GM12878 (cell line): ENCODE data around the gene SMARCC1. TPM values are rescaled to one million over a fixed set of nuclear protein-coding genes. Genes with fewer than 3 reads are reported as not detected.

Source experiments
- ATAC-seq: fragments of 200-7000 bp; cut with Tn5 transposase; 3 replicates; pipeline ENCODE4 v1.9.1; 2020; ENCODE audit warnings: mild to moderate bottlenecking, moderate library complexity
- BruUV-seq: library from RNA; stranded (reverse); fragments of 400-500 nt; replicated peaks from 2 replicates; lab custom pipeline; 2021; lab: Mats Ljungman, UMichigan
- CTCF ChIA-PET: fragments of 300-600 bp; sonication (Branson Sonifier 250); formaldehyde crosslinking; extraction: SDS; loops from one replicate; lab custom pipeline; 2021; ENCODE audit warnings: inconsistent platforms; lab: Yijun Ruan, JAX
- POLR2A ChIA-PET: fragments of 350-600 bp; formaldehyde crosslinking; extraction: SDS; loops from one replicate; lab custom pipeline; 2021; ENCODE audit warnings: inconsistent platforms; lab: Charles Lee
- RAD21 ChIA-PET: fragments of 300-600 bp; sonication (Branson Sonifier 250); formaldehyde crosslinking; loops from one replicate; lab custom pipeline; 2023; ENCODE audit warnings: antibody characterized with exemption; ENCODE audit not compliant: unreplicated experiment; lab: Charles Lee
- SMC1A ChIA-PET: fragments of 300-600 bp; sonication (Branson Sonifier 250); formaldehyde crosslinking; loops from one replicate; lab custom pipeline; 2023; ENCODE audit not compliant: unreplicated experiment, uncharacterized antibody; lab: Charles Lee
- DNase-seq: peaks from one replicate; pipeline ENCODE4 v3.0.0-alpha.2; 2011; ENCODE audit warnings: low read depth, low spot score
- FAIRE-seq: peaks from 3 replicates; lab custom pipeline; 2011; peaks lifted over from hg19 to GRCh38; lab: Jason Lieb, UNC
- H2AFZ ChIP-seq: 2 replicates; pipeline ENCODE4 v1.6.0; 2011; ENCODE audit warnings: low read depth, low read length, control low read depth; ENCODE audit not compliant: control insufficient read depth
- H3K27ac ChIP-seq: 2 replicates; pipeline ENCODE4 v1.5.1; 2011; ENCODE audit warnings: control low read depth; ENCODE audit not compliant: control insufficient read depth, insufficient read depth
- H3K27me3 ChIP-seq, 2 experiments: replicated peaks in 1 of 2; 2 replicates each; pipeline versions ENCODE4 v1.6.0 to v1.6.1; 2011; ENCODE audit warnings: low read length in 1 of 2; ENCODE audit not compliant: control insufficient read depth in 2 of 2, insufficient read depth in 2 of 2
- H3K36me3 ChIP-seq, 2 experiments: 2 replicates each; pipeline ENCODE4 v1.5.1; 2011; ENCODE audit warnings: low read length in 1 of 2; ENCODE audit not compliant: control insufficient read depth in 2 of 2, insufficient read depth in 2 of 2
- H3K4me1 ChIP-seq: 2 replicates; pipeline ENCODE4 v1.6.1; 2011; ENCODE audit warnings: mild to moderate bottlenecking, low read length, moderate library complexity, mixed read lengths; ENCODE audit not compliant: control insufficient read depth, insufficient read depth
- H3K4me2 ChIP-seq: 2 replicates; pipeline ENCODE4 v1.6.0; 2011; ENCODE audit warnings: control low read depth; ENCODE audit not compliant: control insufficient read depth, insufficient read depth
- H3K4me3 ChIP-seq: fragments of 200-600 bp; sonication (generic); 2 replicates; pipeline ENCODE4 v1.5.1; 2016
- H3K79me2 ChIP-seq: 2 replicates; pipeline ENCODE4 v1.6.0; 2011; ENCODE audit warnings: low read length; ENCODE audit not compliant: control insufficient read depth, insufficient read depth
- H3K9ac ChIP-seq: 2 replicates; pipeline ENCODE4 v1.8.0; 2011; ENCODE audit warnings: low read length, control low read depth, mixed read lengths; ENCODE audit not compliant: control insufficient read depth, insufficient read depth
- H3K9me3 ChIP-seq: replicated peaks from 3 replicates; pipeline ENCODE4 v1.5.1; 2011; ENCODE audit warnings: mild to moderate bottlenecking, low read length; ENCODE audit not compliant: control insufficient read depth, insufficient read depth
- H4K20me1 ChIP-seq: 2 replicates; pipeline ENCODE4 v1.6.0; 2011; ENCODE audit not compliant: control insufficient read depth, insufficient read depth
- CEBPB ChIP-seq, 2 experiments: fragments of 150-350 bp in 1 of 2; IDR thresholded peaks; 2 replicates each; pipeline ENCODE4 v1.6.1; 2012 to 2014; ENCODE audit warnings: low read depth in 2 of 2, low read length in 2 of 2, borderline replicate concordance in 1 of 2, inconsistent platforms in 1 of 2
- EP300 ChIP-seq, 2 experiments: fragments of 150-350 bp in 1 of 2; IDR thresholded peaks; 2 replicates each; pipeline ENCODE4 v1.6.1; 2011 to 2012; ENCODE audit warnings: low read depth in 2 of 2, low read length in 2 of 2, borderline replicate concordance in 1 of 2, improper control_type of control experiment in 1 of 2, inconsistent platforms in 1 of 2; ENCODE audit not compliant: control insufficient read depth in 1 of 2
- HDAC6 ChIP-seq: fragments of 200-600 bp; sonication (generic); IDR thresholded peaks from one replicate; pipeline ENCODE4 v1.8.0; 2017; ENCODE audit warnings: antibody characterized with exemption; ENCODE audit not compliant: unreplicated experiment
- LARP7 ChIP-seq: fragments of 450-650 bp; IDR thresholded peaks from 2 replicates; pipeline ENCODE4 v1.6.1; 2017; ENCODE audit warnings: mild to moderate bottlenecking
- MEF2A ChIP-seq: IDR thresholded peaks from 2 replicates; pipeline ENCODE4 v1.6.1; 2011; ENCODE audit warnings: low read depth, mild to moderate bottlenecking, low read length, moderate library complexity; ENCODE audit not compliant: insufficient read depth
- MYC ChIP-seq: IDR thresholded peaks from 2 replicates; pipeline ENCODE4 v1.6.1; 2011; ENCODE audit warnings: mild to moderate bottlenecking, low read length, moderate library complexity, inconsistent platforms; ENCODE audit not compliant: insufficient read depth, insufficient replicate concordance, insufficient read length, severe bottlenecking
- NFXL1 ChIP-seq: fragments of 450-650 bp; IDR thresholded peaks from 2 replicates; pipeline ENCODE4 v1.6.1; 2017; ENCODE audit warnings: antibody characterized with exemption, mild to moderate bottlenecking, borderline replicate concordance
- NR2F1 ChIP-seq: fragments of 450-650 bp; conservative IDR thresholded peaks from 2 replicates; pipeline ENCODE4 v1.6.1; 2017; ENCODE audit warnings: mild to moderate bottlenecking
- PML ChIP-seq: IDR thresholded peaks from 2 replicates; pipeline ENCODE4 v1.6.1; 2012; ENCODE audit warnings: low read length, inconsistent platforms
- POU2F2 ChIP-seq: IDR thresholded peaks from 3 replicates; pipeline ENCODE4 v1.6.1; 2011; ENCODE audit warnings: low read depth, mild to moderate bottlenecking, low read length, borderline replicate concordance
- RCOR1 ChIP-seq: conservative IDR thresholded peaks from 2 replicates; pipeline ENCODE4 v1.6.1; 2012; ENCODE audit warnings: low read depth, low read length, improper control_type of control experiment
- TCF12 ChIP-seq: IDR thresholded peaks from 2 replicates; pipeline ENCODE4 v1.6.1; 2011; ENCODE audit warnings: low read depth, mild to moderate bottlenecking, low read length
- USF1 ChIP-seq: IDR thresholded peaks from 2 replicates; pipeline ENCODE4 v1.6.1; 2011; ENCODE audit warnings: borderline replicate concordance, low read depth, mild to moderate bottlenecking, moderate library complexity, mixed read lengths, low read length; ENCODE audit not compliant: insufficient read depth; ENCODE audit errors: extremely low read length
- ZBED1 ChIP-seq: IDR thresholded peaks from 2 replicates; pipeline ENCODE4 v1.6.1; 2016; ENCODE audit warnings: borderline replicate concordance
- ZBTB4 ChIP-seq: fragments of 450-650 bp; formaldehyde crosslinking; IDR thresholded peaks from 2 replicates; pipeline ENCODE4 v1.4.0; 2022; ENCODE audit warnings: mild to moderate bottlenecking, moderate library complexity
- ZBTB40 ChIP-seq: fragments of 450-650 bp; IDR thresholded peaks from 2 replicates; pipeline ENCODE4 v1.6.1; 2016; ENCODE audit warnings: mild to moderate bottlenecking, moderate library complexity, borderline replicate concordance
- ZSCAN29 ChIP-seq: fragments of 450-650 bp; IDR thresholded peaks from 2 replicates; pipeline ENCODE4 v1.6.1; 2017; ENCODE audit warnings: mild to moderate bottlenecking, moderate library complexity
- WGBS: methylation state at CpG from one replicate; pipeline ENCODE4 v1.1.6; 2016; ENCODE audit warnings: low lambda C conversion rate; ENCODE audit not compliant: insufficient replicate concordance, insufficient coverage; ENCODE audit errors: missing lambda C conversion rate; 5-methylcytosine and 5-hydroxymethylcytosine counted together
- in situ Hi-C: fragments of 300-500 bp; cut with MboI; formaldehyde crosslinking; loops from 9 replicates; pipeline ENCODE4 v1.14.3; 2018; ENCODE audit warnings: mixed read lengths
- intact Hi-C: fragments of 100-400 bp; cut with micrococcal nuclease; formaldehyde crosslinking; loops from one replicate; pipeline ENCODE4 v1.14.2; 2022; ENCODE audit not compliant: unreplicated experiment
- polyA plus RNA-seq, 11 experiments: library from polyadenylated mRNA; depleted of rRNA in 4 of 11; unstranded in 6 of 11; stranded (reverse) in 5 of 11; fragments of >200 nt; fragmentation: Nextera tagmentation in 4 of 11; fragmentation: Illumina TruSeq in 1 of 11; extraction: Ambion mirVana in 4 of 11; extraction: Trizol in 1 of 11; gene quantifications; 1 replicate in 1 of 11; 2 replicates in 10 of 11; pipeline versions ENCODE4 v1.2.1 to v1.2.3, GENCODE V29; 2011 to 2016; ENCODE audit warnings: inconsistent platforms in 2 of 11, missing spikeins in 2 of 11, low read depth in 1 of 11
- total RNA-seq, 4 experiments: library from RNA; depleted of rRNA in 3 of 4; stranded (reverse); fragments of >200 nt in 3 of 4; fragmentation: Illumina TruSeq in 1 of 4; extraction: Trizol in 1 of 4; gene quantifications; 2 replicates each; pipeline versions ENCODE4 v1.2.1 to v1.2.3, GENCODE V29; 2013 to 2021

The SMARCC1 gene
- total and polyA plus RNA-seq, 10 of the 15 experiments (the other 5 are each of a cell fraction or from before 2014, with no cell fraction given): 26.6 to 147 (median 57.1) TPM

GRCh38 chr3:47681016-47681415 lies 100.7 kb downstream of the SMARCC1 start:
- RAD21 ChIA-PET: no interaction called here
- H3K4me1 ChIP-seq: no peaks in the 10 kb centered on the region
- H3K79me2 ChIP-seq: no peaks in the 10 kb centered on the region
- no peak overlapping the region for H3K4me2 ChIP-seq
- no peak for FAIRE-seq
- no peak overlapping the region for H3K9ac ChIP-seq
- POLR2A ChIA-PET: no interaction called here
- no peak for DNase-seq
- in situ Hi-C loops: no loop called here
- no peaks in the 10 kb centered on the region; the same call in 1 of the 2 replicates for H4K20me1 ChIP-seq
- CTCF ChIA-PET: interaction anchor here (0.7 to 1.0 kb wide), 2 partner anchors 32 to 144 kb away, joined by 3 to 4 read pairs; no protein-coding TSS in a partner anchor
- BruUV-seq: no TSS peak
- SMC1A ChIA-PET: no interaction called here
- H3K36me3 ChIP-seq: peaks cover 4 to 31% of the 10 kb centered on the region in 2 experiments
- no peak overlapping the region for H3K4me3 ChIP-seq
- no peak overlapping the region for H2AFZ ChIP-seq
- H3K27ac ChIP-seq: no peak overlapping the region
- no peak for ATAC-seq
- H3K9me3 ChIP-seq: no peaks in the 10 kb centered on the region
- no peaks in the 10 kb centered on the region for H3K27me3 ChIP-seq
- 95% methylated on average over 2 of the region's 2 CpGs for WGBS
- intact Hi-C loops: no loop called here
- TF ChIP-seq ZBTB40: no peak
- TF ChIP-seq LARP7: no peak
- TF ChIP-seq ZSCAN29: no peak
- TF ChIP-seq USF1: no peak
- TF ChIP-seq CEBPB (IDR thresholded peaks at IDR 0.05; ENCODE audit: borderline replicate concordance in 1 of 2, low read depth in 2 of 2, low read length in 2 of 2): no peak
- no peak for TF ChIP-seq MEF2A
- TF ChIP-seq NR2F1: no peak
- no peak for TF ChIP-seq POU2F2
- no peak for TF ChIP-seq EP300 (IDR thresholded peaks at IDR 0.05; ENCODE audit: borderline replicate concordance in 1 of 2, control insufficient read depth in 1 of 2, low read depth in 2 of 2, low read length in 2 of 2)
- no peak for TF ChIP-seq HDAC6
- TF ChIP-seq TCF12: no peak
- TF ChIP-seq ZBTB4 (CRISPR knock-in tag): no peak
- no peak for TF ChIP-seq PML
- TF ChIP-seq MYC: no peak
- no peak for TF ChIP-seq NFXL1
- no peak for TF ChIP-seq ZBED1
- no peak for TF ChIP-seq RCOR1
